ENCODE data around the gene CCDC167.
A peak's percentile ranks its signal among the peaks of the same experiment; 100 is the strongest.

The CCDC167 gene

DNA sequence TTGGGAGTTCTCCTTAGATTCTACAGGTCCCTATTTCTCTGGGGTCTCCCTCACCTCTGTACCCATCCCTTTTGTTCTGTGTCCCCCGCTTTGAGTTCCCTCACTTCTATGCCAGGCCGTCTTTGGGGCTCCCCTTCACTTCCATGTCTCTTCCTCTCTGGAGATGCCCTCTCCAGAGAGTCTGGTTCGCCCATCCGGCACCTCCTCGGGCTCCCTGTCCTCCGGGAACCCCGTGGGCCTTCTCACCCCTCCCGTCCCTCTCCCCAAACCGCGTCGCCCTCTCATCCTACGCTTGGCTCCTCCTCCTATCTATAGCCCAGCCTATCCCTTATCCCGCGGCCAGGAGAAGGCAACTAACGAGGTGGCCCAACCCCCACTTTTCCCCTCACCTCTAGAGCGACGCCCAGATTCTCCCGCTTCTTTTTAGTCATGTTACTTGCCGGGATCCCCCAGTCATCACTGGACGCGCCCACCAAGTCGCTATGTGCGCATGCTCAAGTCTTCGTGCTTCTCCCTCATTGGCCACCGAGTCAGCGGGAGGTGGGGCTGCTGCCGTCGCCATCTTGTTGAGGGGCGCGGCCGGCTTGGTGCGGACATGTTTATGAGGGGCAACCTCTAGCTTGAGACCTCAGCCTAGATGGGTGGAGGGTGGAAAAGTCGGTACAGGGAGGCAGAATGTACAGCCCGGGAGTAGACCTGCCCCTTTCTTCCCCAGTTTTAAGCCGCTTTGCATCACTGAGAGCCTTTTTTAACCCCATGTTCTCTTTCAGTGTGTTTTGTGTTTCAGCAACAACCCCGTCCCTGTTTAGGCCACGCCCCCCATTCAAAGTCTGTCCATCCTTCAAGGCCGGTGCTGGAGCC, at the start of gene CCDC167:
Gene CCDC167 (minus strand): TSS at position 461 of the 861 bp plus-strand sequence. CDS start 30 bp downstream, at position 431.
- TF ChIP-seq TEAD4 (IDR thresholded peaks at IDR 0.05) (no peak), CREB1 (IDR thresholded peaks at IDR 0.05; ENCODE audit: low read depth) (no peak; the same call in none of the 2 replicates), YY1 (IDR thresholded peaks at IDR 0.05; ENCODE audit: low read depth) (peak; percentile 100), TCF12 (IDR thresholded peaks at IDR 0.05; ENCODE audit: low read depth) (peak; percentile 64), NFIC (IDR thresholded peaks at IDR 0.05) (no peak), EP300 (IDR thresholded peaks at IDR 0.05; ENCODE audit: borderline replicate concordance) (no peak), TAF1 (IDR thresholded peaks at IDR 0.05; ENCODE audit: low read depth) (peak; percentile 52; the same call in 1 of the 2 replicates), RAD21 (IDR thresholded peaks at IDR 0.05; ENCODE audit: low read depth) (no peak), EGR1 (IDR thresholded peaks at IDR 0.05) (peak; percentile 87), ZBTB7A (IDR thresholded peaks at IDR 0.05; ENCODE audit: low read depth) (peak; percentile 55; the same call in 1 of the 2 replicates), FOXM1 (IDR thresholded peaks at IDR 0.05; ENCODE audit: borderline replicate concordance, low read depth) (peak; percentile 20; the same call in 1 of the 2 replicates), CEBPB (IDR thresholded peaks at IDR 0.05) (no peak)
- TF ChIP-seq, protein P1, sequence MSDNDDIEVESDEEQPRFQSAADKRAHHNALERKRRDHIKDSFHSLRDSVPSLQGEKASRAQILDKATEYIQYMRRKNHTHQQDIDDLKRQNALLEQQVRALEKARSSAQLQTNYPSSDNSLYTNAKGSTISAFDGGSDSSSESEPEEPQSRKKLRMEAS (IDR thresholded peaks at IDR 0.05) = peak; percentile 92
- TF ChIP-seq, protein P2, sequence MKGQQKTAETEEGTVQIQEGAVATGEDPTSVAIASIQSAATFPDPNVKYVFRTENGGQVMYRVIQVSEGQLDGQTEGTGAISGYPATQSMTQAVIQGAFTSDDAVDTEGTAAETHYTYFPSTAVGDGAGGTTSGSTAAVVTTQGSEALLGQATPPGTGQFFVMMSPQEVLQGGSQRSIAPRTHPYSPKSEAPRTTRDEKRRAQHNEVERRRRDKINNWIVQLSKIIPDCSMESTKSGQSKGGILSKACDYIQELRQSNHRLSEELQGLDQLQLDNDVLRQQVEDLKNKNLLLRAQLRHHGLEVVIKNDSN (IDR thresholded peaks at IDR 0.05) = peak; percentile 81
- TF ChIP-seq, protein P3, sequence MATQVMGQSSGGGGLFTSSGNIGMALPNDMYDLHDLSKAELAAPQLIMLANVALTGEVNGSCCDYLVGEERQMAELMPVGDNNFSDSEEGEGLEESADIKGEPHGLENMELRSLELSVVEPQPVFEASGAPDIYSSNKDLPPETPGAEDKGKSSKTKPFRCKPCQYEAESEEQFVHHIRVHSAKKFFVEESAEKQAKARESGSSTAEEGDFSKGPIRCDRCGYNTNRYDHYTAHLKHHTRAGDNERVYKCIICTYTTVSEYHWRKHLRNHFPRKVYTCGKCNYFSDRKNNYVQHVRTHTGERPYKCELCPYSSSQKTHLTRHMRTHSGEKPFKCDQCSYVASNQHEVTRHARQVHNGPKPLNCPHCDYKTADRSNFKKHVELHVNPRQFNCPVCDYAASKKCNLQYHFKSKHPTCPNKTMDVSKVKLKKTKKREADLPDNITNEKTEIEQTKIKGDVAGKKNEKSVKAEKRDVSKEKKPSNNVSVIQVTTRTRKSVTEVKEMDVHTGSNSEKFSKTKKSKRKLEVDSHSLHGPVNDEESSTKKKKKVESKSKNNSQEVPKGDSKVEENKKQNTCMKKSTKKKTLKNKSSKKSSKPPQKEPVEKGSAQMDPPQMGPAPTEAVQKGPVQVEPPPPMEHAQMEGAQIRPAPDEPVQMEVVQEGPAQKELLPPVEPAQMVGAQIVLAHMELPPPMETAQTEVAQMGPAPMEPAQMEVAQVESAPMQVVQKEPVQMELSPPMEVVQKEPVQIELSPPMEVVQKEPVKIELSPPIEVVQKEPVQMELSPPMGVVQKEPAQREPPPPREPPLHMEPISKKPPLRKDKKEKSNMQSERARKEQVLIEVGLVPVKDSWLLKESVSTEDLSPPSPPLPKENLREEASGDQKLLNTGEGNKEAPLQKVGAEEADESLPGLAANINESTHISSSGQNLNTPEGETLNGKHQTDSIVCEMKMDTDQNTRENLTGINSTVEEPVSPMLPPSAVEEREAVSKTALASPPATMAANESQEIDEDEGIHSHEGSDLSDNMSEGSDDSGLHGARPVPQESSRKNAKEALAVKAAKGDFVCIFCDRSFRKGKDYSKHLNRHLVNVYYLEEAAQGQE (IDR thresholded peaks at IDR 0.05; ENCODE audit: low read depth) = no peak

DNA sequence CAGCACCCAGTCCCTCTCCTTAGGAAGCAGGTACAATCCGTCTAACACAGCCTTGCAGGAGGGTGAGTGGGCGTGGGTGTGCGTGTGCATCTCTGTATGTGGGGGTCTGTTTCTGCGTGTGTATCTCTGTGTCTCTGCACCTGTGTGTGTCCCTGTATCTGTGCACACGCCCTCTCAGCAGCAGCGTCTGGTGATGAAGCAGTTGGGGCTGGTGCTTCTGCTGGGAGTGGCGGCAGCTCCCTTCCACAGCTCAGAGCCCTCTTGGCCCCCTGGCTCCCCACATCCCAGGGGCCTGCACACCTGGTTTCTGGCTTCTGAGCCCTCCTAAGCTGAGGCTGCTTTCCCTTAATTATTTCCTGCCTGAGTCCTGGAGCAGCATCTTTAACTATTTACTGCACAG, 49.5 kb upstream of the CCDC167 start:
- TF ChIP-seq CEBPB (IDR thresholded peaks at IDR 0.05) = no peak
- TF ChIP-seq, protein P1 (IDR thresholded peaks at IDR 0.05) = no peak
- no peak for TF ChIP-seq YY1 (IDR thresholded peaks at IDR 0.05; ENCODE audit: low read depth)
- no peak for TF ChIP-seq CREB1 (IDR thresholded peaks at IDR 0.05; ENCODE audit: low read depth)
- TF ChIP-seq EP300 (IDR thresholded peaks at IDR 0.05; ENCODE audit: borderline replicate concordance) = no peak
- TF ChIP-seq NFIC (IDR thresholded peaks at IDR 0.05) = no peak
- TF ChIP-seq TEAD4 (IDR thresholded peaks at IDR 0.05) = no peak
- TF ChIP-seq RAD21 (IDR thresholded peaks at IDR 0.05; ENCODE audit: low read depth) = no peak
- TF ChIP-seq TCF12 (IDR thresholded peaks at IDR 0.05; ENCODE audit: low read depth) = no peak
- TF ChIP-seq TAF1 (IDR thresholded peaks at IDR 0.05; ENCODE audit: low read depth) = no peak
- TF ChIP-seq FOXM1 (IDR thresholded peaks at IDR 0.05; ENCODE audit: borderline replicate concordance, low read depth) = no peak

DNA sequence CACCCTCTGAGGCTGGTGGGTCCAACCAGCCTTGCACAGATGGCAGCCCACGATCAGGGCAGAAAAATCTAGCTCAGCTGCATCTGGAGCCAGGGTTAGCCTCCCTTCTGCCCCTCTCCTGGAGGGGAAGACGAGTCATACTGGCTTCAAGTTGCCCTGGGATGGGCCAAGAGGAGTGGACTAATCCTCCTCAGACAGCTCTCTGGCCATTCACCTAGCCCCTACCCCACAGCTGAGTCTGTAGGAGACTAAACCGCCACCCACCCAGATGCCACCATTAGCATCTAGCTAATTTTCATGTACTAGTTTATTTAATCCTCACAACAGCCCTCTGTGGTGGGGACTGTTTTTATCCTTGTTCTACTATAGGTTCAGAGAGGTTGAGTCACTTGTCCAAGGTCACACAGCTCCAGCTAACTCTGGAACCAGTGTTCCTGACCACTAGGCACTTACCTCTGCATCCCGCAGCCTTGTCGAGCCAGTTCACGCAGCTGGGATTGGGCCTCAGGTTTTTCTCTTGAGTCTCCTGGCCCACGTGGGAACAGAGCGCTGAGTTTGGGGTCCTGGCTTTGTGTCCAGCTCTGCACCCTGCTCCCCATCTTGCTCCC, 48.5 kb upstream of the CCDC167 start:
- TF ChIP-seq TCF12 (IDR thresholded peaks at IDR 0.05; ENCODE audit: low read depth) (no peak), CEBPB (IDR thresholded peaks at IDR 0.05) (no peak), NFIC (IDR thresholded peaks at IDR 0.05) (no peak), EGR1 (IDR thresholded peaks at IDR 0.05) (no peak), YY1 (IDR thresholded peaks at IDR 0.05; ENCODE audit: low read depth) (no peak), ZBTB7A (IDR thresholded peaks at IDR 0.05; ENCODE audit: low read depth) (no peak), TAF1 (IDR thresholded peaks at IDR 0.05; ENCODE audit: low read depth) (no peak), RAD21 (IDR thresholded peaks at IDR 0.05; ENCODE audit: low read depth) (no peak), EP300 (IDR thresholded peaks at IDR 0.05; ENCODE audit: borderline replicate concordance) (no peak), CREB1 (IDR thresholded peaks at IDR 0.05; ENCODE audit: low read depth) (no peak)
- TF ChIP-seq, protein P3 (IDR thresholded peaks at IDR 0.05; ENCODE audit: low read depth) = no peak
- TF ChIP-seq, protein P2 (IDR thresholded peaks at IDR 0.05) = no peak
- TF ChIP-seq, protein P1 (IDR thresholded peaks at IDR 0.05) = no peak

DNA sequence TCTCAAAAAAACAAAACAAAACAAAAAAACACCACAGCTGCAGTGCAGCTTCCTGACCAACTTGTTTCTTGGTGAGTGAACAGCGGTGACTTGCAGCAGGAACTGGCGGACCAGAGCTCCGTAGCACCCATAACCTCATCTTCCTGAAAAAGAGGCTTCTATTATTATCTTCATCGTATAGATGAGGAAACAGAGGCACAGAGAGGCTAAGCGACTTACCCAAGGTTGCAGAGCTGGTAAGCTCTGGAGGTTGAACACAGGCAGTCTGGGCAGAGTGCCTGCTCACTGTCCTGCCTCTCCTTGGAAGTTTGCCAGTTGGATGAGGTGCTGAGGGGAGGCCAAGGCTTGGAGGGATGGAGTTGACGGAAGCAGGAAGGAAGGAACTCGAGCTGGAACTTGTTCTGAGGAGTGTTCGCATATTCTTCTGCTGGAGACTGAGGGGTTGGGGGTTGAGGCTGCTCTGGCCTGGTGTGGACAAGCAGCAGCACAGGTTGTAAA, 47.9 kb upstream of the CCDC167 start:
- TF ChIP-seq TAF1 (IDR thresholded peaks at IDR 0.05; ENCODE audit: low read depth) (no peak), NFIC (IDR thresholded peaks at IDR 0.05) (peak; percentile 82)

Data from Ishikawa (cell line).